GM13976 (cell line): ENCODE data around the gene ABT1.

Source experiments
- DNase-seq: peaks from one replicate; pipeline ENCODE4 v3.0.0; 2012; ENCODE audit warnings: low spot score
- in situ Hi-C: fragments of 300-500 bp; cut with MboI; formaldehyde crosslinking; loops from one replicate; pipeline ENCODE4 v1.12.0; 2022; ENCODE audit warnings: low sequenced_read_pairs, mixed read lengths, inconsistent platforms; ENCODE audit not compliant: unreplicated experiment
- TF ChIP-seq, protein P1 (sequence below): IDR thresholded peaks from 2 replicates; pipeline ENCODE4 v1.5.1; 2012; ENCODE audit warnings: borderline replicate concordance, mild to moderate bottlenecking; ENCODE audit not compliant: insufficient read depth; ENCODE audit errors: extremely low read depth, missing control alignments, control extremely low read depth

Gene ABT1

DNA sequence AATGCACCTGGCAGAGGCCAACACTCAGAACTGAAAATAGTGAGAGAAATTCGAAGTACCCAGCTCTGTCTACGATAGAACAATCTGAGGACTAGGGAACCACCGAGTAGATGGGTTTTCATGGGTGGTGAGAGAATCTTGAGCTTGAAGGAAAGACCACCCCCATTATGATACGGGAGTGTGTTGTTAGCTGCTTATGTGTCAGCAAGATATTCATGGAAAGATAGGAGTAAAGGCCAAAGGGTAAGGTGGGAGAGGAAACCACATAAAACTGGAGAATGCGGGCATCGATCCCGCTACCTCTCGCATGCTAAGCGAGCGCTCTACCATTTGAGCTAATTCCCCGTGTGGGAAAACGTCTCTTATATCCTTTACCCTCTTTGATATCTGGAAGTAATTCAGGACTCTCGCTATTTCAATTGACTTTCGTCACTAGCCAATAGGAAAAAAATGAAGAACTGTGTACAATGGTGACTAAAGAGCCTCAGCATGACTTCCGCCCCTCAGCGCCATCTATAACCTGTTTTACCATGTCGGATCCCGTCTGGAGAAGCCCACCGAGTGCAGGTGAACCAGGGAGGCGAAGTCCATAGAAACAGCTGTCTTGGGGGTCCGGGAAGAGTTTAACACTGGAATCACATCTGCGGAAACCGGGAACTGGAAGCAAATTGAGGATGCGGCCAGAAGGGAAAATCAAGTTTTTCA lies 25.0 kb upstream of the ABT1 start:
- in situ Hi-C loops = no loop called here
- TF ChIP-seq, protein P1, sequence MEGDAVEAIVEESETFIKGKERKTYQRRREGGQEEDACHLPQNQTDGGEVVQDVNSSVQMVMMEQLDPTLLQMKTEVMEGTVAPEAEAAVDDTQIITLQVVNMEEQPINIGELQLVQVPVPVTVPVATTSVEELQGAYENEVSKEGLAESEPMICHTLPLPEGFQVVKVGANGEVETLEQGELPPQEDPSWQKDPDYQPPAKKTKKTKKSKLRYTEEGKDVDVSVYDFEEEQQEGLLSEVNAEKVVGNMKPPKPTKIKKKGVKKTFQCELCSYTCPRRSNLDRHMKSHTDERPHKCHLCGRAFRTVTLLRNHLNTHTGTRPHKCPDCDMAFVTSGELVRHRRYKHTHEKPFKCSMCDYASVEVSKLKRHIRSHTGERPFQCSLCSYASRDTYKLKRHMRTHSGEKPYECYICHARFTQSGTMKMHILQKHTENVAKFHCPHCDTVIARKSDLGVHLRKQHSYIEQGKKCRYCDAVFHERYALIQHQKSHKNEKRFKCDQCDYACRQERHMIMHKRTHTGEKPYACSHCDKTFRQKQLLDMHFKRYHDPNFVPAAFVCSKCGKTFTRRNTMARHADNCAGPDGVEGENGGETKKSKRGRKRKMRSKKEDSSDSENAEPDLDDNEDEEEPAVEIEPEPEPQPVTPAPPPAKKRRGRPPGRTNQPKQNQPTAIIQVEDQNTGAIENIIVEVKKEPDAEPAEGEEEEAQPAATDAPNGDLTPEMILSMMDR = no peak
- DNase-seq = peak; percentile 50

DNA sequence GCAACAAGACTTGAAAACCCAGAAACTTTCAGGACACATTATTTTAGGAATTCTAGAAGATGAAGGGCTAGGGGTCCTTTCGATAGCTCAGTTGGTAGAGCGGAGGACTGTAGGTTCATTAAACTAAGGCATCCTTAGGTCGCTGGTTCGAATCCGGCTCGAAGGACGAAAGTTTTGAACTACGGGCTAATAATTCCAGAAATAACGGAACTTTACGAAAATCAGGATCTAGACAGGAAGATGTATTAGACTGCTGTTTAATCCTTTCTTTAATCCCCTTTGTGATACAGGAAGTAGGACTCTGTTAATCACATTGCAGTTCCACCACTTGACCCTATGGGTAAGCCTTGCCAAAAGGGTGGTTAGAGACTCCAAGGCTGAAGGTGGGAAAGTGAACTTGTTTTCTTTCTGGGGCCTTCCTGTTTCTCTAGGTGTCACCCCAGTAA lies 21.2 kb upstream of the ABT1 start:
- DNase-seq = no peak
- in situ Hi-C loops = no loop called here
- TF ChIP-seq, protein P1 = no peak

DNA sequence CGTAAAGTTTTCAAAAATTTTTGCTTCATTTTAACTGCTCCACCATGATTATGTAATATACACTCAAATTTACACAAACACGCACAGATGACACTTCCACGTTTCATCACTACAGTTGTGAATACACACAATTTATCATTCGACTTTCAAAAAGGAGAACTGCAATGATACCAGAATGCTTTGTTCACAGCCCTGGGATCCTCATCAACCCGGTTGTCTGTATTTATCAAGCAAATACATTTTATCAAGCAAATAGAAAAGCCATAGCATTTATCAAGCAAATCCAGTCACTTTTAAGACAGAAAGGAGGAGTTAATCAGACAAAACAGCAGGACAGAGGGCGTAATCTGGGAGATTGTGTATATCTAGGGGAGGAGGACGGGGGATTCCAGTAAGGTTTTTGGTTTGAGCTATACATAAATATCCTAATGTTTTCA lies 20.3 kb upstream of the ABT1 start:
- no peak for DNase-seq
- in situ Hi-C loops = no loop called here
- TF ChIP-seq, protein P1 = no peak

DNA sequence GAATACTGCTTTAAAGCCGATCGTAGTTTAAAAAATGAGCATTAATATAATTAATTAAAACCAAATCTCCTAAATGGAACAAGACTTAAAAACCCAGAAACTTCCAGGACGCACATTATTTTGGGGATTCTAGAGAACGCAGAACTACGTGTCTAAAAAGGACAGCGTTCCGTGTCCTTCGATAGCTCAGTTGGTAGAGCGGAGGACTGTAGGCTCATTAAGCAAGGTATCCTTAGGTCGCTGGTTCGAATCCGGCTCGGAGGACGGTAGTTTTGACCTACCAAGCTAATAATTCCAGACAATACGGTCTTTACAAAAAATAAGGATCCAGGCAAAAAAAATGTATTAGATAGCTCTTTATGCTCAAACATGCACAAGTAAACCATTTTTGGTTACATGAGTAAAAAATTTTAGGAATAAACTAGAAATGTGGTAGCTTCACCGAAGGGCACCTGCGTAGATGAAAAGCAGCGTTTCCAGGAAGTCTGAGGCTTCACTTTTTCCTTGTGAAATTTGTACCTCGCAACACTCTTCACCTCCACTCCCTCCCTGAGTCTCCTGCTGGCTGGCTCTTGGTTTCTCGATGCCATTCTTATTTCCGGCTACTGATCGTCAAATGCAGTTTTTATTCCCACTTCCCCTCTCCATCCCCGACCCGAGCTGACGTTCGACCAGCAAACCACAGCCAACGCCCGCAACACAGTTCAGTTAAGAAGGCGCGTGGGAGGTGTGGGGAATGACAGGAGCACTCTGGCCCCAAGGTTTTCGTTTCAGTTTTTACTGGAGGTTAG lies 19.6 kb upstream of the ABT1 start:
- in situ Hi-C loops = no loop called here
- DNase-seq = no peak
- TF ChIP-seq, protein P1 = no peak

DNA sequence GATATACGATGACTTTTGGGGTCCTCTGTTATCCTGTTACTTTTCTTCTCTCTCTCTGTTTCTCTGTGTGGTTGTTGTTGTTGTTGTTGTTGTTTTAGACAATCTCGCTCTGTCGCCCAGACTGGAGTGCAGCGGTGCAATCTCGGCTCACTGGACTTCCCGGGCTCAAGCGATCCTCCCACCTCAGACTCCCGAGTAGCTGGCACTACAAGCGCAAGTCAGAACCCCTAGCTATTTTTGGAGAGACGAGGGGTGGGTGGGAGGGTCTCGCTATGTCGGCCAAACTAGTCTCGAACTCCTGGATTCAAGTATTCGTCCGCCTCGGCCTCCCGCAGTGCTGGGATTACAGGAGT lies 19.1 kb upstream of the ABT1 start:
- in situ Hi-C loops = no loop called here
- TF ChIP-seq, protein P1 = no peak
- no peak for DNase-seq

DNA sequence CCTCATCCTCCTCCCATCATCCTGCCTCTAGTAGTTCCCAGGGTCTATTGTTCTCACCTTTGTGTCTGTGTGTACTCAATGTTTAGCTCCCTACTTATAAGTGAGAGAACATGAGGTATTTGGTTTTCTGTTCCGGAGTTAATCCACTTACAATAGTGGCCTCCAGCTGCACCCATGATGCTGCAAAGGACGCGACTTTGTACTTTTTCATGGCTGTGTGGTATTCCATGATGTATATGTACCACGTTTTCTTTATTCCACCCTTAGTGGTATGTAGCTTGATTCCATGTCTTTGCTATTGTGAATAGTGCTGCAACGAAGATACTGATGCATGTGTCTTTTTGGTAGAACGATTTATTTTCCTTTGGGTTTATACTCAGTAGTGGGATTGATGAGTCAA lies 18.5 kb upstream of the ABT1 start:
- DNase-seq = no peak
- TF ChIP-seq, protein P1 = no peak
- in situ Hi-C loops = no loop called here
